HEK293T (cell line): ENCODE data around the gene RBM20.

ENCODE experiments used
- ARNT ChIP-seq: fragments of 450-650 bp; IDR thresholded peaks from 2 replicates; pipeline ENCODE4 v1.6.1; 2017; ENCODE audit warnings: mild to moderate bottlenecking
- BHLHE40 ChIP-seq: fragments of 450-650 bp; IDR thresholded peaks from 2 replicates; pipeline ENCODE4 v1.6.1; 2016; ENCODE audit warnings: mild to moderate bottlenecking, moderate library complexity, borderline replicate concordance
- CTBP1 ChIP-seq: fragments of 450-650 bp; IDR thresholded peaks from 2 replicates; pipeline ENCODE4 v1.6.1; 2016; ENCODE audit warnings: borderline replicate concordance
- FOXA1 ChIP-seq: fragments of 450-650 bp; IDR thresholded peaks from 2 replicates; pipeline ENCODE4 v1.6.1; 2016; ENCODE audit warnings: mild to moderate bottlenecking
- FOXK2 ChIP-seq: fragments of 450-650 bp; IDR thresholded peaks from 2 replicates; pipeline ENCODE4 v1.6.1; 2016; ENCODE audit warnings: mild to moderate bottlenecking
- HDGF ChIP-seq: fragments of 450-650 bp; IDR thresholded peaks from 2 replicates; pipeline ENCODE4 v1.6.1; 2017; ENCODE audit warnings: antibody characterized with exemption, borderline replicate concordance
- L3MBTL2 ChIP-seq: fragments of 450-650 bp; conservative IDR thresholded peaks from 2 replicates; pipeline ENCODE4 v1.6.1; 2016; ENCODE audit warnings: mild to moderate bottlenecking
- NFRKB ChIP-seq: fragments of 450-650 bp; IDR thresholded peaks from 2 replicates; pipeline ENCODE4 v1.6.1; 2016; ENCODE audit warnings: mild to moderate bottlenecking, moderate library complexity
- PKNOX1 ChIP-seq: fragments of 450-650 bp; IDR thresholded peaks from 2 replicates; pipeline ENCODE4 v1.6.1; 2016
- SP1 ChIP-seq: fragments of 450-650 bp; IDR thresholded peaks from 2 replicates; pipeline ENCODE4 v1.6.1; 2017
- SUZ12 ChIP-seq: fragments of 450-650 bp; IDR thresholded peaks from 2 replicates; pipeline ENCODE4 v1.6.1; 2016; ENCODE audit warnings: mild to moderate bottlenecking
- TARDBP ChIP-seq: fragments of 450-650 bp; IDR thresholded peaks from 2 replicates; pipeline ENCODE4 v1.6.1; 2016
- ZNF384 ChIP-seq: fragments of 450-650 bp; IDR thresholded peaks from 2 replicates; pipeline ENCODE4 v1.6.1; 2016

- TF ChIP-seq FOXA1 (no peak), ARNT (no peak), TARDBP (no peak), SP1 (no peak), SUZ12 (no peak), BHLHE40 (no peak), ZNF384 (no peak), FOXK2 (no peak), PKNOX1 (no peak), CTBP1 (no peak), NFRKB (no peak), L3MBTL2 (no peak), HDGF (no peak)
Measured at GRCh38 chr10:110714356-110714755, 70.2 kb downstream of the RBM20 start.
